Activated T-helper 1 cell treated with Interleukin-2 at 50 U/mL for 16 hours (primary cell): Measurements from ENCODE around the gene ITSN1.
"Not testable (repeated sequence)": the region's sequence is repeated elsewhere in the genome, so short reads cannot be mapped to it uniquely, and the experiment has no call there.

ENCODE experiments used
- DNase-seq: peaks from one replicate; pipeline ENCODE4 v3.0.0-alpha.2; 2020; ENCODE audit warnings: low read depth

Gene ITSN1

DNA sequence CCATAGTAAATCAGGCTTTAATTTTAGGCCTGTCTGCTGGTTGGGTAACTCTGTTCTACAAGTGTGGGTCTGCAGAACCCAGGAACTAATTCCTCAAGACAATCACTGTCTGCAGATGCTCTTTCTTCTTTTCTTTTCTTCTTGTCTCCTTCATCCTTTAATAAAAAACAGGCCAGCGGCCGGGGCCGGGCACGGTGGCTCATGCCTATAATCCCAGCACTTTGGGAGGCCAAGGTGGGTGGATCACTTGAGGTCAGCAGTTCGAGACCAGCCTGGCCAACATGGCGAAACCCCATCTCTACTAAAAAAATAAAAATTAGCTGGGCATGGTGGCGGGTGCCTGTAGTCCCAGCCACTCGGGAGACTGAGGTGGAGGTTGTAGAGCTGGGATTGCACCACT, 220.9 kb downstream of the ITSN1 start:
- not testable (repeated sequence) for DNase-seq

DNA sequence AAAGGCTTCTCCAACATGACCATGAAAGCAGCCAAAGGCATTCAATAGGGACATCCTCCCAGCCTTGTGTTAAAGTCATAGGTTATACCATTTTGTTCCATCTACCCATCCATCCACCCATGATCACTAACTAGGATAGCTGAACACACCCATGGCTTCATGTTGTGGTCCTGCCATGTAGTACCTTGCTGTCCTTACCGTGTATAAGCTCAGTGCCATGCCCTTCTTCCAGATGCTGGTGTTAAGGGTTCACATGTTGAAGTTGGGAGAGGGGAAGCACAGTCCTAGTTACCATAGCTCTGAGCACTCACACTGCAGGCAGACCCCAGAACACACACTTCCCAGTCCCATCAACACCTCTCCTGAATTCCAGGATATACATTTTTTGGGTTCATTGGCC, 221.8 kb downstream of the ITSN1 start:
- DNase-seq, result no peak

DNA sequence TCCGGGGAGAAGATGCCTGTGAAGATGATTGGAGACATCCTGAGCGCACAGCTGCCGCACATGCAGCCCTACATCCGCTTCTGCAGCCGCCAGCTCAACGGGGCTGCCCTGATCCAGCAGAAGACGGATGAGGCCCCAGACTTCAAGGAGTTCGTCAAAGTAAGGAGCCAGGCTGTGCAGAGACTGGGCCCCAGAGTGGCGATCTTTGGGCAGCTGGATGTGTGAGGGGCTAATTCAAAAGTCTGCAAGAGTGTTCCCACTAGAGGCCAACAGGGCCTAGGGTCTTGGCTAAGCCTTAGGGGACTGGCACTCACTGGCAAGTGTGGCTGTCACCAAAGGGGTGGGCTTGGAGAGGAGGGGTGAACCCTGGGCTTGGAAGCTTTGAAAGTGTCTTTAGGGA, 222.9 kb downstream of the ITSN1 start:
- no peak for DNase-seq

- DNase-seq, result no peak
These were observed 223.8 kb downstream of the ITSN1 start for GRCh38 chr21:33865996-33866575.

GRCh38 chr21:33866826-33867225, 224.5 kb downstream of the ITSN1 start:
- no peak for DNase-seq

DNA sequence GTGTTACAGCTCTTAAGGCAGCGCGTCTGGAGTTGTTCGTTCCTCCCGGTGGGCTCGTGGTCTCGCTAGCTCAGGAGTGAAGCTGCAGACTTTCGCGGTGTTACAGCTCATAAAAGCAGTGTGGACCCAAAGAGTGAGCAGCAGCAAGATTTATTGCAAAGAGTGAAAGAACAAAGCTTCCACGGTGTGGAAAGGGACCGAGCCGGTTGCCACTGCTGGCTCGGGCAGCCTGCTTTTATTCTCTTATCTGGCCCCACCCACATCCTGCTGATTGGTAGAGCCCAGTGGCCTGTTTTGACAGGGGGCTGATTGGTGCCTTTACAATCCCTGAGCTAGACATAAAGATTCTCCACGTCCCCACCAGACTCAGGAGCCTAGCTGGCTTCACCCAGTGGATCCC, 225.6 kb downstream of the ITSN1 start:
- DNase-seq, result not testable (repeated sequence)

- no peak for DNase-seq
These were observed 227.6 kb downstream of the ITSN1 start for GRCh38 chr21:33869873-33870272.

- DNase-seq, result no peak
These were observed 228.5 kb downstream of the ITSN1 start for GRCh38 chr21:33870768-33871167.

DNA sequence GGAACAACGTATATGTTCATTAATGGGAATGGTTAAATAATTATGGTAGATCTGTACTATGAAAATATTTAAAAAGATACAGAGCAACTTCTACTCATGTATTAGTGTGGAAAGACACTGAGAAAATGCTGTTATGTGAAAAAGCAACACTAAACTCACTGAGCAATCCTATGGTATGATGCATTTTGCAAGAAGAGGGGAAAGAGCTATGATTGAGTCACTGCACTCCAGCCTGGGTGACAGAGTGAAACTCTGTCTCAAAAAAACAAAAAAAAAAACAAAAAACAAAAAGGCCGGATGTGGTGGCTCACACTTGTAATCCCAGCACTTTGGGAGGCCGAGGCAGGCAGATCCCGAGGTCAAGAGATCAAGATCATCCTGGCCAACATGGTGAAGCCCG, 228.9 kb downstream of the ITSN1 start:
- DNase-seq, result no peak

DNA sequence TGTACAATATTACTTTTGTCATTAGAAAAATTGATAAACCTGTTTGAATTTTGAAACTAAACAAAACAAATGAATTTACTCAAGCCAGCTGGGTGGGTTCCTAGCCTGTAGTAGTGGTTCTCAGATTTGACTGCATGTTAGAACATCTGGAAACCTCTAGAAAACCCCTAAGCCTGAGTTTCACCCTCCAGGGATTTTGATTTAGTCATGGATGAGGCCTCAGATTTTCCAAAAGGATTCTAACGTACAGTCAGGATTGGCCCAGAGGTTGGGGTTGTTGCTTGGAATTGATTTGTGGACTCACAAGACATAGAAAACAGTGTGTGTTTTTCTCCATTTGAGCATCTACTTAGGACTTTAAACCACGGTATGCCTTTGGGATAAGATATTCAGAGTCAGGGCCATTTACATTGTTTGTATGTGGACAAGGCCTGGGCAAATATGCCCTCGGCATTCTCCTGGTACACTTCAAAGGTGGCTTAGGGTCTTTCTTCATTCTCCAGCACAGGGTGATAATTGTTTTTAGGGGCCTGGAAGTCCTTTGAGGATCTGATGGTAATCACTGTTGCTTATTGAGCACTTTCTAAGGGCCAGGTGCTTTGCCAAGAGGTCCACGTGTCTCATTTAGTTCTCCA, 230.7 kb downstream of the ITSN1 start:
- DNase-seq, result no peak

DNA sequence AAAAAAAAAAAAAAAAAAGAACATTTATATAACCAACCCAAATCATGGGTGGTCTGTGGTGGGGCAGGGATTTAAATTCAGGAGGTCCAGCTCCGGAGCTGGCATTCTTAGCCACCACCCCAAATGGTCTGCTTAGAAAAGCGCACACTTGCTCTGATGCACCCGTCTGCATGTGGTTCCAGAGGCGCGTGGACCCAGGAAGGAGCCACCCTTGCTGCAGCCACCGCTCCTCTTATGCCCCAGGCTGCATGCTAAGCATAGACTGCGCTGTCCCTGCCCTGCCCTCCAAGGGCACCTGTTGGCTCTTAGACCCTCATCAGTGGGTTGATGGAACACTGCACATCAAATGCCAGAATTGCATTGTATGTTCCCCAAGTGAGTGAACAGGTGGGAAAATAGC, 231.9 kb downstream of the ITSN1 start:
- no peak for DNase-seq

GRCh38 chr21:33875026-33875695, 232.9 kb downstream of the ITSN1 start:
- no peak for DNase-seq

- DNase-seq, result no peak
These were observed 236.5 kb downstream of the ITSN1 start for GRCh38 chr21:33878824-33879223.

DNA sequence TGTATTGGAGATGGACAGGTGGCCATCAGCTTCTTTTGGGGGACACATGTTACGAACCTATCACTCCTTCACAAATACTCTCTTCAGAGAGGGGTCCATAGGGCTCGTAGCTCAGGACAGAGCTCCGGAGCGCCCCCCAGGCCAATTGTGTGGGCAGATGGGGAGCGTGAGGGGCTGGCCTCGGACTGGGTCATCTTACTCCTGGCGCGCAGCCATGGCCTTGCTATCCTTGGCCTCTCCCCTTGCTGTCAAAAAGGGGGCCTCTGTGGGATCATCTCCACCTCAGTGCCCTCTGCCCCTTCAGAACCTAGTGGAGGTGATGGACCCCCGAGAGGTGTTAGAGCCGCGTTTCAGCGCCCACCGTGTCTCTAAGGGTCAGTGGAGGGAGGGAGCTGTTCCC, 238.3 kb downstream of the ITSN1 start:
- DNase-seq, result no peak

GRCh38 chr21:33881689-33882440, 239.6 kb downstream of the ITSN1 start:
- DNase-seq, result no peak

- DNase-seq, result no peak
These were observed 240.8 kb downstream of the ITSN1 start for GRCh38 chr21:33883118-33883517.

DNA sequence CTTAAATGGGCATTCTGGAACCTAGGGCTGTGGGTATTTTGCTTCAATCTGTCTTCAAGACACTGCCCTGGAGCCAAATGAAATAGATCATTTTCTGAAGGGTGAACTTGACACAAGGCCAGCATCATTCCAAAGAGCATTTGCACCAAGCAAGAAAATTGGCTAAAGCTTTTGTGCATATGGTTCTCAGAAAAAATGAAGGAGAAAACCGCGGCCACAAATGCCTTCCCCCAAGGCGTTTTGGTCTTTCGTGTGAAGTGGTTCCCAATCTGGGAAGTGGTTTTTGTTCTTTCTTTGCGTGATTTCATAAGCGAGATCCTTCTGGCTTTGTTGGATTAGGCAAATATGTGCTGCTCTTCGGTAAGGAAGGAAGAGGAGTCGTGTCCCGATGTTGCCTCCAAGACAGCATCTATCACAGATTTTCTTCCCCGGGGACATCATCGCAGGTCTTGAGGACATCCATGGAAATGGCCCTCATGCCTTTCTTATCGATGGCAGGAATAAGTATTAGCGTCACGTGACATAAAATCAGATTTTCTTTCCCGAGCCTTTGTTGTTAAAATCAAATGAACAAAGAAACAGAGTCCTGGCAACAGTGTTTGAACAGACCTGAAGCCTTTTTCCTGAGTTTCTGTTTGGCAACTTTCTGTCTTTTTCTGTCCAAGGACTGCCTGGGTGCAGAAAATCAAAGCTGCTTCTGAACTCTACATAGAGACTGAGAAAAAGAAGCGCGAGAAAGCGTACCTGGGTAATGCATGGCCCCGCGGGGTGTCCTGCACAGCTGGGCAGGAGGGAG, 242.3 kb downstream of the ITSN1 start:
- no peak for DNase-seq

DNA sequence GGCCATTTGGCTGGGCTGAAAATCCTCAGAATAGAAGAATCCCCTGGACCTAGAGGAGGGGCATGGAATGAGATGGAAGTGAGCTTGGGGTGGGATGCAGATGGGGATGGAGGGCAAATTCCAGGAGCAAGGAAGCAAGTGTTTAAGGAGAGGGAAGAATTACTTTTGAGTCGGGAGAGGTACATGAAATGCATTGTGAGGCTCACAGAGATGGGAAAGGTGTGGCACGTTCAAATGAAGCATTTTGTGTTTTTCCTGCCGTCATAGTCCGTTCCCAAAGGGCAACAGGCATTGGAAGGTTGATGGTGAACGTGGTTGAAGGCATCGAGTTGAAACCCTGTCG, 242.8 kb downstream of the ITSN1 start:
- DNase-seq, result no peak

DNA sequence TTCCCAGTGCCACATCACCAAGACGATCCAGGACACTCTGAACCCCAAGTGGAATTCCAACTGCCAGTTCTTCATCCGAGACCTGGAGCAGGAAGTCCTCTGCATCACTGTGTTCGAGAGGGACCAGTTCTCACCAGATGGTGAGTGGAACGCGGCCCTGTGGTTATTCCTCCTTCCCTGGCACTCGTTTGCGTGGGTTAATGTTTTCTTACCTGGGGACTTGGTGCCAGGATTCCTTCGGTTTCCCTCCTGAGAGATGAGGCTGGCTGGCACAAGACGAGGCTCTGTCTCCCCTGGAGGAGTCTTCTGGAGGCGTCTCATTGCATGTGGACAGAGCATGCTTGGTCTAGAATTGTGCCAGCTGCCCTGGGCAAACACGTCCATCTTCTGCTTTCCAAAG, 244.0 kb downstream of the ITSN1 start:
- DNase-seq, result no peak

DNA sequence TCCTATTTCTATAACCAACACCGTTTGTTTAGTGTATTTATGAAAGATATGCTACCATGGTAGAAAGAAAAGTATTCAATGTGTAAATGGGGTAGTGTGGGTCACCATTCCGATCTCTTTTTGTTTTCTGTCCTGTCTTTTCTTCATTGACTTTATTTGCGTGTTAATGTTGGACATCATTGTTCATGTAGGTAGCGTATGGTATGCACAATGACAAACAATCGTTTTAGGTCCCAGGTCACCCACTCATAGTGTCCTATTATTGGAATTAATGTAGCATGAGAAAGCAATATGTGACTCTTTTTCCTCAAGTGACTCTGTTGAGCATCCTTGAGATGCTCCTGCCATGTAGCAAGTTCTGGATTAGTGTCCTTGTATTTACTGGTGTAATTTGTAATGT, 247.9 kb downstream of the ITSN1 start:
- no peak for DNase-seq

- no peak for DNase-seq
These were observed 250.6 kb downstream of the ITSN1 start for GRCh38 chr21:33892853-33893252.

GRCh38 chr21:33893917-33894316, 251.6 kb downstream of the ITSN1 start:
- DNase-seq, result no peak
